Osteoblast (primary cell): ENCODE results near the gene CACNB2. TPM values are rescaled to one million over a fixed set of nuclear protein-coding genes. Genes with fewer than 3 reads are reported as not detected.

Experiments used
- DNase-seq: peaks from one replicate; pipeline ENCODE4 v3.0.0; 2011; ENCODE audit warnings: low spot score, mixed read lengths; ENCODE audit not compliant: insufficient read length; ENCODE audit errors: missing footprints
- H2AFZ ChIP-seq: 2 replicates; pipeline ENCODE4 v1.6.0; 2011; ENCODE audit warnings: mild to moderate bottlenecking, low read length
- H3K27ac ChIP-seq: 2 replicates; pipeline ENCODE4 v1.5.1; 2011; ENCODE audit warnings: mild to moderate bottlenecking, low read depth, low read length, moderate library complexity
- H3K27me3 ChIP-seq: 2 replicates; pipeline ENCODE4 v1.6.0; 2012; ENCODE audit warnings: mild to moderate bottlenecking, control low read depth, inconsistent platforms, low read length, moderate library complexity; ENCODE audit not compliant: insufficient read depth
- H3K36me3 ChIP-seq: 2 replicates; pipeline ENCODE4 v1.5.1; 2011; ENCODE audit warnings: mild to moderate bottlenecking, low read length, control low read depth, moderate library complexity; ENCODE audit not compliant: insufficient read depth
- H3K4me1 ChIP-seq: 2 replicates; pipeline ENCODE4 v1.5.1; 2011; ENCODE audit warnings: mild to moderate bottlenecking, low read length, control low read depth, moderate library complexity; ENCODE audit not compliant: insufficient read depth
- H3K4me2 ChIP-seq: 2 replicates; pipeline ENCODE4 v1.6.0; 2011; ENCODE audit warnings: mild to moderate bottlenecking, low read length; ENCODE audit not compliant: insufficient read depth
- H3K4me3 ChIP-seq: fragments of 200-600 bp; sonication (generic); 3 replicates; pipeline ENCODE4 v1.5.1; 2012; ENCODE audit warnings: mild to moderate bottlenecking, low read length, inconsistent platforms; ENCODE audit not compliant: insufficient read depth
- H3K79me2 ChIP-seq: 2 replicates; pipeline ENCODE4 v1.6.0; 2012; ENCODE audit warnings: mild to moderate bottlenecking, low read length, control low read depth, inconsistent platforms; ENCODE audit not compliant: insufficient read depth
- H3K9me3 ChIP-seq: 2 replicates; pipeline ENCODE4 v1.5.1; 2011; ENCODE audit warnings: low read depth, low read length, control low read depth
- H4K20me1 ChIP-seq: 2 replicates; pipeline ENCODE4 v1.6.0; 2012; ENCODE audit warnings: mild to moderate bottlenecking, low read length, control low read depth; ENCODE audit not compliant: insufficient read depth
- total RNA-seq: library from RNA; depleted of rRNA; stranded (reverse); fragments of >200 nt; gene quantifications from 2 replicates; pipeline ENCODE4 v1.2.3, GENCODE V29; 2012
- TF ChIP-seq, protein P1 (sequence below): IDR thresholded peaks from 2 replicates; pipeline ENCODE4 v1.5.1; 2011; ENCODE audit warnings: mild to moderate bottlenecking, low read depth, low read length, moderate library complexity; ENCODE audit errors: extremely low read depth

Gene CACNB2
- total RNA-seq, 1 donor = under 0.01 TPM

DNA sequence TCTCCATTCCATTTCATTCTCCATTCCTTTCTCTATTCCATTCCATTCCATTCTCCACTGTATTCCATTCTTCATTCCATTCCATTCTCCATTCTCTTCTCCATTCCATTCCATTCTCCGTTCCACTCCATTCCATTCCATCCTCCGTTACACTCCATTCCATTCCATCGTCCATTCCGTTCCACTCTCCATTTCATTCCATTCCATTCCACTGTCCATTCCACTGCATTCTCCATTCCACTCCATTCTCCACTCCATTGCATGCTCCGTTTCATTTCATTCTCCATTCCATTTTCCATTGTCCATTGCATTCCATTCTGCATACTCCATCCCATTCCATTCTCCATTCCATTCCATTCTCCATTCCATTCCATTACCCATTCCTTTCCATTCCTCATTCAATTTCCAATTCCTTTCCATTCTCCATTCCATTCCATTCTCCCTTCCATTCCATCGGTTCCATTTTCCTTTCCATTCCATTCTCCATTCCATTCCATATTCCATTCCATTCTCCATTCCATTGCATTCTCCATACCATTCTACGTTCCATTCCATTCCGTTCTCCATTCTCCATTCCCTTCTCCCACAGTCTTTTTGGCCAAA is 432.8 kb downstream of the CACNB2 start:
- H3K4me3 ChIP-seq = no peak overlapping the region
- H3K27me3 ChIP-seq = no peaks in the 10 kb centered on the region
- H4K20me1 ChIP-seq = no peaks in the 10 kb centered on the region
- no peak overlapping the region for H3K4me2 ChIP-seq
- H3K9me3 ChIP-seq = no peaks in the 10 kb centered on the region
- H3K27ac ChIP-seq = no peak overlapping the region
- no peaks in the 10 kb centered on the region for H3K36me3 ChIP-seq
- no peak overlapping the region for H2AFZ ChIP-seq
- no peaks in the 10 kb centered on the region for H3K4me1 ChIP-seq
- TF ChIP-seq, protein P1, sequence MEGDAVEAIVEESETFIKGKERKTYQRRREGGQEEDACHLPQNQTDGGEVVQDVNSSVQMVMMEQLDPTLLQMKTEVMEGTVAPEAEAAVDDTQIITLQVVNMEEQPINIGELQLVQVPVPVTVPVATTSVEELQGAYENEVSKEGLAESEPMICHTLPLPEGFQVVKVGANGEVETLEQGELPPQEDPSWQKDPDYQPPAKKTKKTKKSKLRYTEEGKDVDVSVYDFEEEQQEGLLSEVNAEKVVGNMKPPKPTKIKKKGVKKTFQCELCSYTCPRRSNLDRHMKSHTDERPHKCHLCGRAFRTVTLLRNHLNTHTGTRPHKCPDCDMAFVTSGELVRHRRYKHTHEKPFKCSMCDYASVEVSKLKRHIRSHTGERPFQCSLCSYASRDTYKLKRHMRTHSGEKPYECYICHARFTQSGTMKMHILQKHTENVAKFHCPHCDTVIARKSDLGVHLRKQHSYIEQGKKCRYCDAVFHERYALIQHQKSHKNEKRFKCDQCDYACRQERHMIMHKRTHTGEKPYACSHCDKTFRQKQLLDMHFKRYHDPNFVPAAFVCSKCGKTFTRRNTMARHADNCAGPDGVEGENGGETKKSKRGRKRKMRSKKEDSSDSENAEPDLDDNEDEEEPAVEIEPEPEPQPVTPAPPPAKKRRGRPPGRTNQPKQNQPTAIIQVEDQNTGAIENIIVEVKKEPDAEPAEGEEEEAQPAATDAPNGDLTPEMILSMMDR = no peak
- no peaks in the 10 kb centered on the region for H3K79me2 ChIP-seq
- DNase-seq = no peak

DNA sequence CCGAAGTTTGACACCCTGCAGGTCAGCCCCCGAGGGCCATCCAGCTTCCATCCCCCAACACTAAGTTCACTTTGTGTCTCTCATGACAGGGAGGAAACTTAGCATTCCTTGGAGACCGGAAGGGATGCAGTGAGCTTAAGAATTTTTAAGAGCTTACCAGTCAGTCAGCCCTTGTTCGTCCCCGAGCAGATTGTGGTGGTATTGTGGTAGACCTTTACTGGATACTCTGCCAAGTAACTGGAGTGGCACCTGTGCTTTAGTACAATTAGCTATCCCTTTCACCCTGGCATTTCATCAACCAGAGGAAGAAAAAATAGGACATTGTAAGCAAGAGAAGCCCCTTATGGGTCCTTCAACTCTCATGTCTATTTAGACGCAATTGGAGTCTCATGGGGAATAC is 436.4 kb downstream of the CACNB2 start:
- TF ChIP-seq, protein P1 = no peak

DNA sequence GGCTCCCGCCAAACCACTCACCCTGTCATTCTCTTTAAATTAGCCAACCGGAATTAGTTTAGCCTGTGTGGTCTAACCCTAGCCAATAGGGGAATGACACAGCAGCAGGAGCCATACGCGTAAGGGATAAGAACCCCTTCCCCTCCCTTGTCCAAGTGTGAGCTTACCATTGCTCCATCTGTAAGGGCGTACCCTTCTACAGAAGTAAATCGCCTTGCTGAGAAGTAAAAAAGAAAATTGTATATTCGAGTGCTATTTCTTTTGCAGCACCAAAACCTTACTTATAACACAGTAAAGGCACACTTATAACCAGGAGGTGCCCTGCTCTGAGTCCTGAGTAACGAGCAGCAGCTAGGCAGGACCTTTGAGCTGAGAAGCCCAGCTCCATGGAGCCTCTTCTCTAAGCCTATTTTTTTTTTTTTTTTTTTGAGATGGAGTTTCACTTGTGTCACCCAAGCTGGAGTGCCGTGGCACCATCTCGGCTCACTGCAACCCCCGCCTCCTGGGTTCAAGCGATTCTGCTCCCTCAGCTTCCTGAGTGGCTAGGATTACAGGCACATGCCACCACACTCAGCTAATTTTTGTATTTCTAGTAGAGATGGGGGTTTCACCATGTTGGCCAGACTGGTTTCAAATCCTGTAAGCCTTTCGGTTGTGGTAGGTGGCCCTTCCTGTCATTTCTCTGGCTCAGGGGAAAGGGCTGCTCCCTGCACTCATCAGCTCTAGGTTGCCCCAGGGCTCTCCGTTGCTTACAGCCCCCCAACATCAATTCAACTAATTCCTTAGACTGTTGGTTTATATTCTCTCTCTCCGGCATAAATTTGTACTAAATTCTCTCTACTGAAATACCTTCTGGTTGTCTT is 437.8 kb downstream of the CACNB2 start:
- no peak overlapping the region for H3K27ac ChIP-seq
- no peaks in the 10 kb centered on the region for H3K9me3 ChIP-seq
- no peak overlapping the region for H3K4me2 ChIP-seq
- H4K20me1 ChIP-seq = no peaks in the 10 kb centered on the region
- DNase-seq = no peak
- no peaks in the 10 kb centered on the region for H3K27me3 ChIP-seq
- H3K36me3 ChIP-seq = no peaks in the 10 kb centered on the region
- no peaks in the 10 kb centered on the region for H3K79me2 ChIP-seq
- H2AFZ ChIP-seq = no peak overlapping the region
- H3K4me1 ChIP-seq = peaks cover 15% of the 10 kb centered on the region
- H3K4me3 ChIP-seq = no peak overlapping the region
- TF ChIP-seq, protein P1 = no peak

More for the DNA sequence above, 436.4 kb downstream of the CACNB2 start:
- Histone ChIP-seq H3K36me3 (no peaks in the 10 kb centered on the region), H3K79me2 (no peaks in the 10 kb centered on the region), H2AFZ (no peak overlapping the region), H3K27me3 (no peaks in the 10 kb centered on the region), H3K9me3 (no peaks in the 10 kb centered on the region), H3K4me3 (no peak overlapping the region), H3K4me2 (no peak overlapping the region), H3K4me1 (peaks cover 8% of the 10 kb centered on the region), H3K27ac (no peak overlapping the region), H4K20me1 (no peaks in the 10 kb centered on the region)
- no peak for DNase-seq

DNA sequence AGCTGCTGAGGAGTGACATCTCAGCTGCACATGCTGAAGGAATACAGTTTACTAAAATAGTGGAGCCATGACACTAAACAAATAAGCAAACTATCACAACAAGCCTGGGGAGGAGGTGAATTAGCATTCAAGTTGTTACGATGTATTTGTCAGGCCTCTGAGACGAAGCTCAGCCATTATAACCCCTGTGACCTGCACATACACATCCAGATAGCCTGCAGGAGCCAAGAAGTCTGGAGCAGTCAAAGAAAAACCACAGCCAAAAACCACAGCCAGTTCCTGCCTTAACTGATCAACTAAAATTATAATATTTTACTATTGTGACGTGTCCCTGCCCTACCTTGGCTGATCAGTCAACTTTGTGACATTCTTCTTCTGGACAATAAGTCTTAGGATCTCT is 442.6 kb downstream of the CACNB2 start:
- Histone ChIP-seq H2AFZ (peak overlapping the region; percentile 56), H3K36me3 (no peaks in the 10 kb centered on the region), H4K20me1 (no peaks in the 10 kb centered on the region), H3K9me3 (no peaks in the 10 kb centered on the region), H3K79me2 (no peaks in the 10 kb centered on the region), H3K4me3 (no peak overlapping the region), H3K27ac (no peak overlapping the region), H3K27me3 (no peaks in the 10 kb centered on the region), H3K4me2 (peak overlapping the region; percentile 23), H3K4me1 (peaks cover 19% of the 10 kb centered on the region)
- DNase-seq = no peak
- TF ChIP-seq, protein P1 = no peak
